ENCODE results near the gene HOMER3.

HOMER3 gene

DNA sequence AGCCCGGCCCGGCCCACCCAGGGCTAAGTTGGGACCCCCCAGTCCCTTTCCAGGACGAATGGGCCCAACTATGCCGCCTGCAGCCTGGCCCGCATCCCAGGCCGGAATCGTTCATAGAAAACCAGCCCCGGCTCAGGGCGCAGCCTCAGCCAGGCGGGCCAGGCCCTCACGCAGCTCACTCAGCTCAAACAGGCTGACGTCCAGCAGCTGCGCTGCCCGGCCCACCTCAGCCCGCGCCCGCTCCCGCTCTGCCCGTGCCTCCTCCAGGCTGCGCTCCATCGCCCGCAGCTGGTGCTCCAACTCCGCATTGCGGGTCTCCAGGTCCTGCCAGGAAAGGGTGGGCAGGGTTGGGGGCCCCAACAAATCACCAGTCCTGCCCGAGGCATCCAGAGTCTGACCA lies 11.7 kb downstream of the HOMER3 start:
- Histone ChIP-seq H3K9me3 (ENCODE audit: severe bottlenecking) (no peaks in the 10 kb centered on the region), H3K27me3 (ENCODE audit: insufficient read depth, low read depth, severe bottlenecking) (no peaks in the 10 kb centered on the region), H3K36me3 (peaks cover 72% of the 10 kb centered on the region), H3K27ac (no peak overlapping the region), H3K4me3 (ENCODE audit: low read depth, low read length) (no peak overlapping the region)
- no peak for DNase-seq
- TF ChIP-seq, protein P1, sequence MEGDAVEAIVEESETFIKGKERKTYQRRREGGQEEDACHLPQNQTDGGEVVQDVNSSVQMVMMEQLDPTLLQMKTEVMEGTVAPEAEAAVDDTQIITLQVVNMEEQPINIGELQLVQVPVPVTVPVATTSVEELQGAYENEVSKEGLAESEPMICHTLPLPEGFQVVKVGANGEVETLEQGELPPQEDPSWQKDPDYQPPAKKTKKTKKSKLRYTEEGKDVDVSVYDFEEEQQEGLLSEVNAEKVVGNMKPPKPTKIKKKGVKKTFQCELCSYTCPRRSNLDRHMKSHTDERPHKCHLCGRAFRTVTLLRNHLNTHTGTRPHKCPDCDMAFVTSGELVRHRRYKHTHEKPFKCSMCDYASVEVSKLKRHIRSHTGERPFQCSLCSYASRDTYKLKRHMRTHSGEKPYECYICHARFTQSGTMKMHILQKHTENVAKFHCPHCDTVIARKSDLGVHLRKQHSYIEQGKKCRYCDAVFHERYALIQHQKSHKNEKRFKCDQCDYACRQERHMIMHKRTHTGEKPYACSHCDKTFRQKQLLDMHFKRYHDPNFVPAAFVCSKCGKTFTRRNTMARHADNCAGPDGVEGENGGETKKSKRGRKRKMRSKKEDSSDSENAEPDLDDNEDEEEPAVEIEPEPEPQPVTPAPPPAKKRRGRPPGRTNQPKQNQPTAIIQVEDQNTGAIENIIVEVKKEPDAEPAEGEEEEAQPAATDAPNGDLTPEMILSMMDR (IDR thresholded peaks at IDR 0.05; ENCODE audit: low read depth, low read length) = no peak

DNA sequence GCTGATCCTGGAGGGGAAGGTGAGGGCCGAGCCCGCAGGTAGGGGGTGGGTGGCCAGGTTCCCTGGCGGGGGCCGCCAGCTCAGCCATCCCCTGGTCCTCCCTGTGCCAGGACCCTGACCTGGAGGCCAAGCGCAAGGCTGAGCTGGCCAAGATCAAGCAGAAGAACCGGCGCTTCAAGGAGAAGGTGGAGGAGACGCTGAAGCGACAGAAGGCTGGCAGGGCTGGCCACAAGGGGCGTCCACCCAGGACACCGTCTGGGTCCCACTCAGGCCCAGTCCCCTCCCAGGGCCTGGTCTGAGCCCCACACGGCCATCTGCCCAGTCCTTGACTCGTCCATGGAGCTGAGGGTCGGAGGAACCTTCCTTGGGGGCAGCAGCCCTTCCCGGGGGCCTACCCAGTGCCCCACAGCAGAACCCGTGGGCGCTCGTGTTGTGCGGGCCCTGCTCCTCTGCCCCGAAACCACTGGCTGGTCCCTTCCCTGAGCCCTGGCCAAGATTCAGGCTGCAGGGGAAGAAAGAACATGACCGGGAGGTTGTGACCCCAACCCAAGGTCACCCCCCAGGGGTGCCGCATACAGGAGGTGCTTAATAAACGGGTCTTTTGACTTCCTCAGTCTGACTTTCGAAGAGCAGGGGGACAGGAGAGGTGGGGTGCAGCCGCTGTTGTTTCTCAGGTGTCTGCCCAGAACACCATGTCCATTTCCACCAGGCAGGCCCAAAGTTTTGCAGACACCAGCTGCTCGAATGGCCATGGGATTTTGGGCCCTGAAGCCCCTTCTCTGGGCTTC lies 12.8 kb downstream of the HOMER3 start:
- Histone ChIP-seq H3K36me3 (peaks cover 69% of the 10 kb centered on the region), H3K9me3 (ENCODE audit: severe bottlenecking) (no peaks in the 10 kb centered on the region), H3K4me3 (ENCODE audit: low read depth, low read length) (no peak overlapping the region), H3K27me3 (ENCODE audit: insufficient read depth, low read depth, severe bottlenecking) (no peaks in the 10 kb centered on the region), H3K27ac (no peak overlapping the region)
- TF ChIP-seq, protein P1 (IDR thresholded peaks at IDR 0.05; ENCODE audit: low read depth, low read length) = no peak
- no peak for DNase-seq

- TF ChIP-seq, protein P1 (IDR thresholded peaks at IDR 0.05; ENCODE audit: low read depth, low read length) = no peak
Observed at GRCh38 chr19:18924684-18925213, 16.3 kb downstream of the HOMER3 start.

GRCh38 chr19:18922228-18922985 lies 18.6 kb downstream of the HOMER3 start:
- Histone ChIP-seq H3K36me3 (peaks cover 42% of the 10 kb centered on the region), H3K27ac (no peak overlapping the region), H3K9me3 (ENCODE audit: severe bottlenecking) (no peaks in the 10 kb centered on the region), H3K27me3 (ENCODE audit: insufficient read depth, low read depth, severe bottlenecking) (no peaks in the 10 kb centered on the region), H3K4me3 (ENCODE audit: low read depth, low read length) (no peak overlapping the region)
- no peak for DNase-seq
- TF ChIP-seq, protein P1 (IDR thresholded peaks at IDR 0.05; ENCODE audit: low read depth, low read length) = no peak

More at GRCh38 chr19:18924684-18925213, 16.3 kb downstream of the HOMER3 start:
- no peak overlapping the region for H3K4me3 ChIP-seq (ENCODE audit: low read depth, low read length)
- H3K27ac ChIP-seq = no peak overlapping the region
- peaks cover 63% of the 10 kb centered on the region for H3K36me3 ChIP-seq
- no peaks in the 10 kb centered on the region for H3K9me3 ChIP-seq (ENCODE audit: severe bottlenecking)
- no peak for DNase-seq
- H3K27me3 ChIP-seq (ENCODE audit: insufficient read depth, low read depth, severe bottlenecking) = no peaks in the 10 kb centered on the region

GRCh38 chr19:18921593-18921992 lies 19.4 kb downstream of the HOMER3 start:
- no peak overlapping the region for H3K4me3 ChIP-seq (ENCODE audit: low read depth, low read length)
- peaks cover 37% of the 10 kb centered on the region for H3K36me3 ChIP-seq
- no peaks in the 10 kb centered on the region for H3K9me3 ChIP-seq (ENCODE audit: severe bottlenecking)
- no peak overlapping the region for H3K27ac ChIP-seq
- TF ChIP-seq, protein P1 (IDR thresholded peaks at IDR 0.05; ENCODE audit: low read depth, low read length) = no peak
- DNase-seq = no peak
- no peaks in the 10 kb centered on the region for H3K27me3 ChIP-seq (ENCODE audit: insufficient read depth, low read depth, severe bottlenecking)

Measured in WERI-Rb-1 (cell line).